Occipital lobe (tissue), 2 donors: ENCODE data around the gene HPN. TPM values are rescaled to one million over a fixed set of nuclear protein-coding genes. Genes with fewer than 3 reads are reported as not detected.
"Not testable (repeated sequence)": the region's sequence is repeated elsewhere in the genome, so short reads cannot be mapped to it uniquely, and the experiment has no call there.

Source experiments
- DNase-seq: peaks from one replicate; lab custom pipeline; 2025; lab: John Stamatoyannopoulos, UW
- total RNA-seq: library from RNA; depleted of rRNA; stranded (reverse); fragments of >200 nt; gene quantifications from one replicate; pipeline ENCODE4 v1.2.3, GENCODE V29; 2014

The HPN gene
- total RNA-seq, 1 donor from 2014 or later: not detected

DNA sequence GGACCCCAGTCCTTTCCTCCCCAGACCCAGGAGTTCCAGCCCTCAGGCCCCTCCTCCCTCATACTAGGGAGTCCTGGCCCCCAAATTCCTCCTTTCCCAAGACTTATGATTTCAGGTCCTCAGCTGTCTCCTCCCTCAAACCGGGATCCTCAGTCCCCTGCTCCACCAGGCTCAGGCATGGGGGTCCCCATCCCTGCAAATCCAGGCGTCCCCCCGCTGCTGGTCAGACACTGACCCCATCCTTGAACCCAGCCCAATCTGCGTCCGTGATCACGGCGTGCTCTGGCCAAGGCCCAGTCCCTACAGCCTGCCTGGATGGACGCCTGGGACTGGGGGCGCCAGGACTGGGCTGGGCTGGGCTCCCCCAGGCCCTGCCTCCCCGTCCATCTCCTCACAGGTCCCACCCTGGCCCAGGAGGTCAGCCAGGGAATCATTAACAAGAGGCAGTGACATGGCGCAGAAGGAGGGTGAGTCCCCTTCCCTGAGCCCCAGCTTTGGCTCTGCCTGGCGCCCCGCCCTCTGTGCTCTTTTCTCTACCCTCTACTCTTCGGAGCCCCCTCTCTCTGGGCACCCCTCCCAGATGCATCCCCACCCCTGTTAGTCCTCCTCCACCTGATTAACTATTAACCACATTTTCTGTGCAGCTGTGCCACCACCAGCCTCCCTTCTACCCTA is 672 bp downstream of the HPN start:
- no peak for DNase-seq

DNA sequence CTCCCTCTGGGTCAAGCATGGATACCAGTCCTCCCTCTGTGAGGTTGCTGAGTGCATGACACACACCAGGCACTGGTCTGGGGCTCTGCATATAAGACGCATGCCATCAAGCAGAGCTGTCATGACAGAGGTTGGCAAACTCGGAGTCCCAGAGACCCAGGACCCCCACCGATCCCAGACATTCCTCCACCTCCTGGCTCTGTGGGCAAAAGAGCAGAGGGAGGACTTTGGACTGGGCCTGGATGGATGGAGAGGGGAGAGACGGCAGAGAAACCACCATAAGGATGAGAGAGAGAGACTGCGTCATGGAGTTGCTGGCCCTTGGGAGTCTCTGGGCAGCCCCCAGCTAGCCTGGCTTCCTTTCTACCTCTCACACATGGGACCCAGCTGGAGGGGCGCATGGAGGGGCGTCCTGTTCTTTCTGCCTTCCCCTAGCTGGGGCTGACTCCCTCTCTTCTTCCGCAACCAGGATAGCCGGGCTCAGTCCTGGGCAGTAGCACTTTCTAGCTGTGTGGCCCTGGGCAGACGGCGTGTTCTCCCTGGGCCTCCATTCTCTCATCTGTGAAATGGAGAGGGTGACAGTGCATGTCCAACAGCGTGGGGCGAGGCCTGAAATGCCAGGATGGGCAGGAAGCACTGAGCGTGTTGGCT is 1.6 kb downstream of the HPN start:
- DNase-seq: no peak

- DNase-seq: no peak
Measured at GRCh38 chr19:35043906-35044305, 2.4 kb downstream of the HPN start.

GRCh38 chr19:35044317-35045117 is 3.0 kb downstream of the HPN start:
- peak; percentile 57 for DNase-seq

- DNase-seq: no peak
Measured at GRCh38 chr19:35045667-35046300, 4.3 kb downstream of the HPN start.

GRCh38 chr19:35046461-35046860 is 4.9 kb downstream of the HPN start:
- no peak for DNase-seq

- DNase-seq: peak; percentile 71
Measured at GRCh38 chr19:35048911-35049411, 7.4 kb downstream of the HPN start.

DNA sequence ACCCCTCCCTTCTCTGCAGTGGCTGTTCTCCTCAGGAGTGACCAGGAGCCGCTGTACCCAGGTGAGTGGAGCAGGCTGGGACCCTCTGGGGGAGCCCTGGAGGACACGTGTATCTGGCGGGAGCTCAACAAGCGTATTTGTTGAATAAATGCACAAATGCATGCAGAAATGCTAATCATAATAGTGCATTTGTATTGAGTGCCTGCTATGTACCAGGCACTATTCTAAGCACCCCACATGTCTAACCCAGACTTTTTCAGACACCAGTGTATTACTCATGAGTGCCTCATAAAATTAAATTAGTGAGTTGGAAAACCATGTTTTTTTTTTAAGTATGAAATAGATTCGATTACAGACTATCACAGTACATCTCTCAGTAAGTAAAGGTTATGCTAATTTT is 7.9 kb downstream of the HPN start:
- no peak for DNase-seq

DNA sequence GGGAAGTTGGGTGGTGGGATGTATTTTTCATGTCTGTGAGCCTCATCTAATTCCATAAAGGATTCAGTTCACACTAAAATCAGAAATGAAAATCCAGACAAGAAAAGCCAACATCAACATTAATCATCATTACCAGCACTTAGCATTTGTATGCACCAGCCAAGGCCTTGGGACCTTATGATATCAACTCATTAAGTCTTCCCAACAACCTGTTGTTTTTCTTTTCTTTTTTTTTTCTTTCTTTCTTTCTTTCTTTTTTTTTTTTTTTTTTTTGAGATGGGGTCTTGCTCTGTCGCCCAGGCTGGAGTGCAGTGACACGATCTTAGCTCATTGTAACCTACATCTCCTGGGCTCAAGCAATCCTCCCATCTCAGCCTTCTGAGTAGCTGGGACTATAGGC is 9.1 kb downstream of the HPN start:
- not testable (repeated sequence) for DNase-seq

DNA sequence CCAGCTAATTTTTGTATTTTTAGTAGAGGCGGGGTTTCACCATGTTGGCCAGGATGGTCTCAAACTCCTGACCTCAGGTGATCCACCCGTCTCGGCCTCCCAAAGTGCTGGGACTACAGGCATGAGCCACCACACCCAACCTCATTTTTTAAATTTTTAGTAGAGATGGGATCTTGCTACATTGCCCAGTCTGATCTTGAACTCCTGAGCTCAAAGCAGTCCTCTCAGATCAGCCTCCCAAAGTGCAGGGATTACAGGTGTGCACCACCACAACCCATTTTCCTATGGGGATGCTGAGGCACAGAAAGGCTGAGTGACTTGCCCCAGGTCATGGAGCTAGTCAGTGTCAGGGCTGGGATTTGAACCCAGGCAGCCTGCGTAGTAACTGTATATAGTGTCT is 9.7 kb downstream of the HPN start:
- DNase-seq: not testable (repeated sequence)

- no peak for DNase-seq
Measured at GRCh38 chr19:35051796-35052195, 10.3 kb downstream of the HPN start.

DNA sequence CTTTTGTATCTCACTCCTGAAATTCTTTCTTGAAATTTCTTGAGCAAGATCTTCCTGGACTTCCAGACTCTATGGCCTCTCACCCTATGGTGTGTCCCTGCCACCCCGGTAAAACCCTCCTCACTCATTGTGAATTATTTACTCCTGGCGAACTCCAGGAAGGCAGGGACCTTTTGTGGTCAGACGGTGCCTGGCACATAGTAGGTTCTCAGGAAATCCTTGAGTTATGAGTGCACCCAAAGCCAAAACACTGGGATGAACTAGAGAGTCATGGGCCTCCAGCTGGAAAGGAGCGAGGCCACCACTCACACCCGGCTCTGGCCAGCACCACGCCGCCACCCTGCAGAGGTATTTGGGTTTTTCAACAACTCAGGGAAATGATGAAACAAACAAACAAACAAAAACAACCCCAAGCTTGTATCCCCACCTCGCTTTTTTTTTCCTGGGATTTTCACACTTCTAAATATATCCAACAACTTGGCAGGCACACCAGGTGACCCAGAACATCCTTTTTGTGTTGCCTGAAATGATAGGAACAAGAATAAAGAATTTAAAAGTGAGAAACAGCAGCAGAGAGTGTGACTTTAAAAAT is 11.2 kb downstream of the HPN start:
- no peak for DNase-seq

GRCh38 chr19:35053667-35054293 is 12.3 kb downstream of the HPN start:
- DNase-seq: no peak

DNA sequence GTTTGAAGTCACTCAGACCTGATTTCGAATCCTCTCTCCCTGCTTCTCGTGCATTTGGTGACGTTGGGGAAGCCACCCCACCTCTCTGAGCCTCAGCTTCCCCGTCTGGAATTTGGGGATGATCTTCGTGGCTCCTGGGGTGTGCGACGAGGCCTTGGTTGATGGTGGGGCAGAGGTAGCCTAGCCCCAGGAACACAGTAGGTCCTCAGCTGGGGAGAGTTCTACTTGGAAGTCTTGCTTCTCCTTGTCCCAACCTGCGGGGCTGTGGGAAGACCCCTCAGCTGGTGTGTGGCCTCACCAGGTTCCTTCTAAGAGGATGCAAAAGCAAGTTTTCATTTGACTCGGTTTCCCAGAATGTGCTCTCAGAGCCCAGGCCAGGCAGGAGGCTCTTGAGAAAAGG is 13.1 kb downstream of the HPN start:
- DNase-seq: no peak

DNA sequence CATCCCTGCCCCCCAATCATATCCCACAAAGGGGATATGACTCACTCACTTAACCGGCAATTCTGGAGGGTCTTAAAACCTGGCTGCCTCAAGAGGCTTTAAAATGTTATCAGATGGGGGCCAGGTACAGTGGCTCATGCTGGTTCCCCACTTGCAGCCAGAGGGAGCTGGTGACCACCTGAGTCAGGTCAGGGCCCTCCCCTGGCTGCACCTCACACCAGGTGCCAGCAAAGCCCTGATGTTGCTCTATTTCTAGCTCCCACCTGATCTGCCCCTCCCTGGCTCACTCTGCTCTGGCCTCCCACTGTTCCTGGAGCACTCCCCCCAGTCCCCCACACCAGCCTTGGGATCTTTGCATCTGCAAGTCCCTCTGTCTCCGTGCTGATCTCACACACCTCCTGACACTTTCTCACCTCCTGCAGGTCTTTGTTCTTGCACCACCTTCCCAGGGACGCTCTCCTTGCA is 14.2 kb downstream of the HPN start:
- DNase-seq: no peak

DNA sequence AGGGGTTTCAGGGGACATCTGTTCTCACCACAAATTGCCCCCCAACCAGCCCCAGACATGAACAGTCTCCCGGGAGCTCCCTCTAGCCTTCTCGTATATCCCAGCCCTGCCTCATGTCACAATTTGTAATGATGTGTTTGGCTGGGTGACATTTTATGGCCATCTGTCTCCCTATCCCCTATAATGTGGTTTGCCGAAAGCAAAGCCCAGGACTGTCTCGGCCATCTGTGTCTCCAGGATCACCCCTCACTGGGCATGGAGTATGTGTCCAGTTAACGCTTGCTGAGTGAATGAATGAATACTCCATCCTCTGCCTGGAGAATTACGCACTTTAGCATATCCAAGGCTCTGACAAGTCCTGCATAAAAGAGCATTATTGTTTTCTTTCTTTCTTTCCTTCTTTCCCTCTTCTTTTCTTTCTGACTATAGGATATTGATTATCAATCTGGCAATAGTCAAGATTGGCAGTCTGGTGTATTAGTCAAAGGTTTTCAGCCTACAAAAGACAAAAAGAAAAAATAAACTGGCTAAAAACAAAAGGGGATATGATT is 15.1 kb downstream of the HPN start:
- no peak for DNase-seq

DNA sequence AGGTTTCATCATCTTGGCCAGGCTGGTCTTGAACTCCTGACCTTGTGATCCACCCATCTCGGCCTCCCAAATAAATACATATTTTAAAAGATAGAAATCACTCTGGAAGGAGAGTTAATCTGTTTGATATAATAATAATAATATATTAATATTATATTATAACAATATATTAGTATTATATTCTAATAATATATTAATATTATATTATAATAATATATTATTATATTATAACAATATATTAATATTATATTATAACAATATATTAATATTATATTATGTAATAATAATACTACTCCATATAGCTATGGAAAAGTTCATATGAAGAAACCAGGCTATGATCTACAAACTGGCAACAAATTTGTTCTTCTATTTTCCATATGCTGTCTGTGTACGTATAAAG is 16.8 kb downstream of the HPN start:
- DNase-seq: no peak

DNA sequence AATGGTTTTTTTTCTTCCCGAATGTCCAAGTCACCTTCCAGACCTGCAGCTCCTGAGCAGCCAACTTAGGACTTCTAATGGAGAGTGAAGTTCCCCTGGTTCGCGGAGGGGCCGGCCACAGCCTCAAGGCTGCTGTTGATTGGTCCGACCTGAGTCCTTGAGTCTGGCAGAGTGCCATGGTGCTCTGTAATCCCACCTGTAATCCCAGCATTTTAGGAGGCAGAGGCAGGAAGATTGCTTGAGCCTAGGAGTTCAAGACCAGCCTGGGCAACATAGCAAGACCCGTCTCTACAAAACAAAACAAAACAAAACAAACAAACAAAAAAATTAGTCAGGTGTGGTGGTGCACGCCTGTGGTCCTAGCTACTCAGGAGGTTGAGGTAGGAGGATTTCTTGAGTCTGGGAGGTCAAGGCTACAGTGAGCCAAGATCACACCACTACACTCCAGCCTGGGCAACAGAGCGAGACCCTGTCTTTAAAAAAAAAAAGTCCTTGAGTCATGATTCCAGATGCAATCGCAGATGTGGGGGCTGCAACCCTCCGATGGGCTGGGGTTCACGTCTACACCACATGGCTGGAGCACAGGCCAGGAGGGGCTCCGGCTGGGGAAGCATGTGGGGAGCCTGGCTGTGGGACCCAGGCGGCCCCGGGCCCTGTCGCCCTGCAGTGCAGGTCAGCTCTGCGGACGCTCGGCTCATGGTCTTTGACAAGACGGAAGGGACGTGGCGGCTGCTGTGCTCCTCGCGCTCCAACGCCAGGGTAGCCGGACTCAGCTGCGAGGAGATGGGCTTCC is 17.7 kb downstream of the HPN start:
- DNase-seq: no peak

DNA sequence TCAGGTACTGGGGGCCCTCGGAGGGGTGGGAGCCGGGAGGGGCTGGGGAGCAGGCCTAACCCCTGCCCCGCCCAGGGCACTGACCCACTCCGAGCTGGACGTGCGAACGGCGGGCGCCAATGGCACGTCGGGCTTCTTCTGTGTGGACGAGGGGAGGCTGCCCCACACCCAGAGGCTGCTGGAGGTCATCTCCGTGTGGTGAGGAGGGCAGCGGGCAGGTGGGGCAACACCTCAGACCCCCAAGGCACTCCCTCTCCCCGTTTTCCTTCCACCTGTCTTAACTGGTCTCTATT is 18.2 kb downstream of the HPN start:
- no peak for DNase-seq
